Keratinocyte (primary cell): Measurements from ENCODE around the gene COA5. TPM values are rescaled to one million over a fixed set of nuclear protein-coding genes. Genes with fewer than 3 reads are reported as not detected.

Experiments used
- DNase-seq: peaks from one replicate; pipeline ENCODE4 v3.0.0-alpha.2; 2011; ENCODE audit warnings: low read depth, missing footprints, low spot score
- FAIRE-seq: peaks from 2 replicates; lab custom pipeline; 2011; peaks lifted over from hg19 to GRCh38; lab: Jason Lieb, UNC
- H2AFZ ChIP-seq: 2 replicates; pipeline ENCODE4 v1.6.0; 2012; ENCODE audit warnings: low read length, control low read depth, inconsistent platforms; ENCODE audit not compliant: control insufficient read depth
- H3K27ac ChIP-seq: 2 replicates; pipeline ENCODE4 v1.5.1; 2011; ENCODE audit warnings: low read length; ENCODE audit not compliant: control insufficient read depth, insufficient read depth
- H3K27me3 ChIP-seq: 3 replicates; pipeline ENCODE4 v1.6.0; 2011; ENCODE audit warnings: low read length; ENCODE audit not compliant: control insufficient read depth, insufficient read depth; ENCODE audit errors: extremely low read depth
- H3K36me3 ChIP-seq, 2 experiments: 2 replicates in 1 of 2; 3 replicates in 1 of 2; pipeline ENCODE4 v1.5.1; 2011; ENCODE audit warnings: low read length in 2 of 2, mild to moderate bottlenecking in 1 of 2; ENCODE audit not compliant: control insufficient read depth in 2 of 2, insufficient read depth in 2 of 2; ENCODE audit errors: extremely low read depth in 1 of 2
- H3K4me1 ChIP-seq: 3 replicates; pipeline ENCODE4 v1.5.1; 2011; ENCODE audit warnings: low read length; ENCODE audit not compliant: control insufficient read depth, insufficient read depth; ENCODE audit errors: extremely low read depth
- H3K4me2 ChIP-seq: 3 replicates; pipeline ENCODE4 v1.6.0; 2011; ENCODE audit warnings: low read depth, low read length; ENCODE audit not compliant: control insufficient read depth, insufficient read depth; ENCODE audit errors: extremely low read depth
- H3K4me3 ChIP-seq, 3 experiments: fragments of 200-600 bp in 1 of 3; sonication (generic) in 1 of 3; 2 replicates in 2 of 3; 3 replicates in 1 of 3; pipeline ENCODE4 v1.5.1; 2011 to 2016; ENCODE audit warnings: low read length in 3 of 3, mild to moderate bottlenecking in 3 of 3, control low read depth in 2 of 3, inconsistent platforms in 1 of 3, low read depth in 1 of 3, mixed read lengths in 1 of 3, mixed run types in 1 of 3, moderate library complexity in 1 of 3; ENCODE audit not compliant: control insufficient read depth in 2 of 3, insufficient read depth in 2 of 3; ENCODE audit errors: extremely low read depth in 1 of 3
- H3K79me2 ChIP-seq: 2 replicates; pipeline ENCODE4 v1.6.0; 2012; ENCODE audit warnings: low read length; ENCODE audit not compliant: control insufficient read depth, insufficient read depth
- H3K9ac ChIP-seq: 3 replicates; pipeline ENCODE4 v1.6.0; 2011; ENCODE audit warnings: low read length; ENCODE audit not compliant: control insufficient read depth, insufficient read depth; ENCODE audit errors: extremely low read depth
- H3K9me1 ChIP-seq: 3 replicates; pipeline ENCODE4 v1.6.0; 2011; ENCODE audit warnings: low read length; ENCODE audit not compliant: control insufficient read depth, insufficient read depth; ENCODE audit errors: extremely low read depth
- H3K9me3 ChIP-seq: 2 replicates; pipeline ENCODE4 v1.5.1; 2012; ENCODE audit warnings: low read depth, low read length; ENCODE audit not compliant: control insufficient read depth
- H4K20me1 ChIP-seq: 3 replicates; pipeline ENCODE4 v1.6.0; 2011; ENCODE audit warnings: low read length; ENCODE audit not compliant: control insufficient read depth, insufficient read depth; ENCODE audit errors: extremely low read depth
- EZH2 ChIP-seq: IDR thresholded peaks from one replicate; pipeline ENCODE4 v1.6.1; 2012; ENCODE audit warnings: inconsistent platforms, mild to moderate bottlenecking, low read length, moderate library complexity
- dilution Hi-C: fragments of 300-500 bp; cut with MboI; formaldehyde crosslinking; loops from one replicate; pipeline ENCODE4 v1.7.0; 2020; ENCODE audit warnings: low sequenced_read_pairs; ENCODE audit not compliant: extremely low pct_ligation_motif_present
- polyA plus RNA-seq, 5 experiments: library from polyadenylated mRNA; depleted of rRNA in 3 of 5; stranded (reverse) in 3 of 5; stranded (forward) in 1 of 5; unstranded in 1 of 5; fragments of >200 nt; gene quantifications; 1 replicate in 1 of 5; 2 replicates in 3 of 5; 3 replicates in 1 of 5; pipeline versions ENCODE4 v1.2.1 to v1.2.3, GENCODE V29; 2011 to 2012; ENCODE audit warnings: missing spikeins in 2 of 5, low read depth in 1 of 5, low replicate concordance in 1 of 5
- TF ChIP-seq, protein P1 (sequence below), 3 experiments: IDR thresholded peaks in 1 of 3; conservative IDR thresholded peaks in 1 of 3; optimal IDR thresholded peaks in 1 of 3; 2 replicates in 2 of 3; 3 replicates in 1 of 3; pipeline versions ENCODE3 to v1.5.1; 2011; ENCODE audit warnings: low read length in 3 of 3, mild to moderate bottlenecking in 3 of 3, moderate library complexity in 2 of 3, control low read depth in 1 of 3, inconsistent platforms in 1 of 3; ENCODE audit not compliant: insufficient read depth in 2 of 3; ENCODE audit errors: extremely low read depth in 1 of 3

Gene COA5
- polyA plus RNA-seq, 1 donor (not counting 4 experiments of a cell fraction or from before 2014, with no cell fraction given), result 25.1 TPM

DNA sequence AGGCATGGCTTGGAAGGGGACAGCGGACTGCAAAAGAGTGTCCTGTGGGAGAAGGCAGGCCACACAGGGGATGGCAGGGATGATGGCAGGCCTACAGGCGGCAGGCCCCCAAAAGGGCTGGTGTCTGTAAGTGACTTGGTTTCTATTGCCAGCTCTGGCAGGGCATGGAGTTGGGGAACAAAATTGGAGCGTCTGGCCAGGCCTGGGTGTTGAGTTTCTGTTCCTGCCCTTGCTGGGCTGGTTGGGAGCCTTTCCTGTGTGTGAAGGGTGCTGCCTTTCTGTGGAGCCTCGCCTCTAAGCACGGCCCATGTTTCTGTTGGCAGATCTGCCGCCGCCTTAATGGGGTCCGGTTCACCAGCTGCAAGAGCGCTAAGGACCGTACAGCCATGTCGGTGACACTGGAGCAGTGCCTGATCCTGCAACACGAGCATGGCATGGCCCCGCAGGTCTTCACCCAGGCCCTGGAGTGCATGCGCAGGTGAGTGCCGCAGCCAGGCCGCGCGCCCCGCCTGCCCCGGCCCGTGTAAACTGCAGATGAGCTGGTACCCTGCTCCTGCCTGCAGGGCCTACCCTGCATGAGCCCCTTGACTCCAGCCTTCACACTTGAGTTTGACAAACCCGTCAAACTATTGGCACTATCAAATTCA, 31.5 kb downstream of the COA5 start:
- H3K27me3 ChIP-seq, result no peaks in the 10 kb centered on the region
- H2AFZ ChIP-seq, result no peak overlapping the region
- peaks cover 5 to 8% of the 10 kb centered on the region in 2 experiments for H3K36me3 ChIP-seq
- H3K4me2 ChIP-seq, result no peak overlapping the region
- FAIRE-seq (no peak), DNase-seq (no peak)
- H3K9me3 ChIP-seq, result no peaks in the 10 kb centered on the region
- H3K27ac ChIP-seq, result no peak overlapping the region
- dilution Hi-C loops, result no loop called here
- no peaks in the 10 kb centered on the region for H3K9me1 ChIP-seq
- H4K20me1 ChIP-seq, result no peaks in the 10 kb centered on the region
- TF ChIP-seq, protein P1, sequence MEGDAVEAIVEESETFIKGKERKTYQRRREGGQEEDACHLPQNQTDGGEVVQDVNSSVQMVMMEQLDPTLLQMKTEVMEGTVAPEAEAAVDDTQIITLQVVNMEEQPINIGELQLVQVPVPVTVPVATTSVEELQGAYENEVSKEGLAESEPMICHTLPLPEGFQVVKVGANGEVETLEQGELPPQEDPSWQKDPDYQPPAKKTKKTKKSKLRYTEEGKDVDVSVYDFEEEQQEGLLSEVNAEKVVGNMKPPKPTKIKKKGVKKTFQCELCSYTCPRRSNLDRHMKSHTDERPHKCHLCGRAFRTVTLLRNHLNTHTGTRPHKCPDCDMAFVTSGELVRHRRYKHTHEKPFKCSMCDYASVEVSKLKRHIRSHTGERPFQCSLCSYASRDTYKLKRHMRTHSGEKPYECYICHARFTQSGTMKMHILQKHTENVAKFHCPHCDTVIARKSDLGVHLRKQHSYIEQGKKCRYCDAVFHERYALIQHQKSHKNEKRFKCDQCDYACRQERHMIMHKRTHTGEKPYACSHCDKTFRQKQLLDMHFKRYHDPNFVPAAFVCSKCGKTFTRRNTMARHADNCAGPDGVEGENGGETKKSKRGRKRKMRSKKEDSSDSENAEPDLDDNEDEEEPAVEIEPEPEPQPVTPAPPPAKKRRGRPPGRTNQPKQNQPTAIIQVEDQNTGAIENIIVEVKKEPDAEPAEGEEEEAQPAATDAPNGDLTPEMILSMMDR (optimal IDR thresholded peaks at IDR 0.05 in 1 of 3, IDR thresholded peaks at IDR 0.05 in 1 of 3, conservative IDR thresholded peaks at IDR 0.05 in 1 of 3; ENCODE audit: extremely low read depth in 1 of 3, insufficient read depth in 2 of 3, low read length in 3 of 3), result no peak
- TF ChIP-seq EZH2, result no peak
- no peaks in the 10 kb centered on the region for H3K79me2 ChIP-seq
- no peak overlapping the region for H3K4me3 ChIP-seq
- H3K9ac ChIP-seq, result no peak overlapping the region
- no peaks in the 10 kb centered on the region for H3K4me1 ChIP-seq

DNA sequence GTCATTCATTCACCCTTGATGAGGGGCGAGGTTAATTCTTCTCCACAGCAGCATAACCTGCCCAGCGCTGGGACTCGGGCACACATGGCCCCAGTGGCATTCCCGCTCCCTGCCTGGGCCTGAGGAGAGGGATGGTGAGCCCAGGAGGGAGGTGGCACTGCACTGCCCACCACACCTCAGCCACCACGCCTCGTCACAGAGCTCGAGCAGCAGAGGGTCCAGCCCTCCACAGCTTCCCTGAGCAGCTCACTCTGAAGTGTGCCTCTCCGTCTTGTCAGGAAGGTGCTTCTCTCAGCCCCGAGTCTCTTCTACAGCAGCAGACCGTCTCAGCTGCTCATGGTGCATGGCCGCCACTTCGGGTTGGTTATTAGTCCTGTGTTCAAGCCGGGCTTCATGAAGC, 34.9 kb downstream of the COA5 start:
- Histone ChIP-seq H3K4me3 (no peak overlapping the region), H3K79me2 (no peaks in the 10 kb centered on the region), H3K4me2 (no peak overlapping the region), H3K9ac (no peak overlapping the region), H2AFZ (no peak overlapping the region), H3K27me3 (no peaks in the 10 kb centered on the region), H3K4me1 (peaks cover 8% of the 10 kb centered on the region), H3K9me3 (no peaks in the 10 kb centered on the region), H3K36me3 (peaks cover 13 to 14% of the 10 kb centered on the region in 2 experiments), H3K27ac (no peak overlapping the region), H4K20me1 (no peaks in the 10 kb centered on the region), H3K9me1 (peaks cover 4% of the 10 kb centered on the region)
- dilution Hi-C loops, result no loop called here
- TF ChIP-seq EZH2, result no peak
- TF ChIP-seq, protein P1 (optimal IDR thresholded peaks at IDR 0.05 in 1 of 3, IDR thresholded peaks at IDR 0.05 in 1 of 3, conservative IDR thresholded peaks at IDR 0.05 in 1 of 3; ENCODE audit: extremely low read depth in 1 of 3, insufficient read depth in 2 of 3, low read length in 3 of 3), result no peak
- FAIRE-seq, result no peak
- DNase-seq, result no peak
